Mesenteric fat pad (tissue), 1 donor: Measurements from ENCODE around the gene PIK3R4. TPM values are rescaled to one million over a fixed set of nuclear protein-coding genes. Genes with fewer than 3 reads are reported as not detected.

Experiments
- DNase-seq: peaks from one replicate; pipeline ENCODE4 v3.0.0-alpha.2; 2020; ENCODE audit warnings: low spot score
- total RNA-seq: library from RNA; stranded (reverse); fragmentation: NEBNext Ultra II Directional; extraction: Animal tissue kit (Norgen Biotek cat#: 25700); gene quantifications from one replicate; pipeline ENCODE4 v1.2.1, GENCODE V29; 2021
- donor health status: DM: yes; HTN: yes; CAD: no.

The PIK3R4 gene
- total RNA-seq, 1 donor from 2014 or later: 22.8 TPM

GRCh38 chr3:130644628-130645253 lies 101.9 kb downstream of the PIK3R4 start:
- no peak for DNase-seq

- no peak for DNase-seq
Observed at GRCh38 chr3:130640027-130640426, 106.6 kb downstream of the PIK3R4 start.

GRCh38 chr3:130636480-130637234 lies 110.0 kb downstream of the PIK3R4 start:
- DNase-seq: no peak

DNA sequence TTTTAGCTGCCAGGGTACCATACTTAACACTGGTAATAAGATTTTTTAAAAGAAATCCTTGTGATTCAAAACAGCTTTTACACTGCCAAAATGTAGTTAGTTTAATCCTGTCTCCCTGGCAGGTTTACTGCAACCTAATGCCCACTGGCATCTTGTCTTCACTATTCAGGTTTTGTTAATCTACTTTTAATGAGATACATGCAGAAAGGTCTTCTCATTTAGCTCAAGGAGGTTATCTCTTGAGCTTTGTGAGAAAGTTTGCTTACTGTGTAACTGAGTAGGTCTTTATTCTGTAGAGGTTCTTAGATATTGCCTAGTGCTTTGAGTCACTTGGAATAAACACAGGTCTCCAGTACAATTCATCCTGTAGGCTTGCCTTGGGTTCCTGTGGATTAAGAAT lies 110.7 kb downstream of the PIK3R4 start:
- DNase-seq: no peak

DNA sequence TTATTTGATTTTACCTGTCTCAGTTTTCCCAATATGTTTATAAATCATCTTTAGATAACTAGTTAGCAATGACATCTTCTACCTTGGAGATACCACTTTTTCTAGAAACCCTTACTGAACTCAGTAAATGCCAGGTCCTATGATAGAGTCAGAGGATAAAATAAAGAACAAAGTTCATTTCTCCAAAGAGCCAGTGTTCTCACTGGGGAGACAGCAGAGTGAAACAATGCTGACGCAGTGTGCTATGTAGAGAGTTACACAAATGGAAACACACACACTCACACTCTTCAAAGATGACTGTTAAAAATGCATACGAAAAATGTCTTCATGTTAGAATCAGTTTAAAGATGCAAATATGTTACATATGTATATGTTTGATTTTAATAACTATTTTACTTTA lies 111.3 kb downstream of the PIK3R4 start:
- DNase-seq: no peak

Other genes starting within 250 kb of the PIK3R4 start
- gene COL6A6, start 229.7 kb downstream of the PIK3R4 start, total RNA-seq: 0.96 TPM
- gene ATP2C1, start 147.3 kb upstream of the PIK3R4 start, total RNA-seq: 71.0 TPM